ENCODE results near the gene NACC2.
"Not testable (repeated sequence)": the region's sequence is repeated elsewhere in the genome, so short reads cannot be mapped to it uniquely, and the experiment has no call there.

The NACC2 gene

DNA sequence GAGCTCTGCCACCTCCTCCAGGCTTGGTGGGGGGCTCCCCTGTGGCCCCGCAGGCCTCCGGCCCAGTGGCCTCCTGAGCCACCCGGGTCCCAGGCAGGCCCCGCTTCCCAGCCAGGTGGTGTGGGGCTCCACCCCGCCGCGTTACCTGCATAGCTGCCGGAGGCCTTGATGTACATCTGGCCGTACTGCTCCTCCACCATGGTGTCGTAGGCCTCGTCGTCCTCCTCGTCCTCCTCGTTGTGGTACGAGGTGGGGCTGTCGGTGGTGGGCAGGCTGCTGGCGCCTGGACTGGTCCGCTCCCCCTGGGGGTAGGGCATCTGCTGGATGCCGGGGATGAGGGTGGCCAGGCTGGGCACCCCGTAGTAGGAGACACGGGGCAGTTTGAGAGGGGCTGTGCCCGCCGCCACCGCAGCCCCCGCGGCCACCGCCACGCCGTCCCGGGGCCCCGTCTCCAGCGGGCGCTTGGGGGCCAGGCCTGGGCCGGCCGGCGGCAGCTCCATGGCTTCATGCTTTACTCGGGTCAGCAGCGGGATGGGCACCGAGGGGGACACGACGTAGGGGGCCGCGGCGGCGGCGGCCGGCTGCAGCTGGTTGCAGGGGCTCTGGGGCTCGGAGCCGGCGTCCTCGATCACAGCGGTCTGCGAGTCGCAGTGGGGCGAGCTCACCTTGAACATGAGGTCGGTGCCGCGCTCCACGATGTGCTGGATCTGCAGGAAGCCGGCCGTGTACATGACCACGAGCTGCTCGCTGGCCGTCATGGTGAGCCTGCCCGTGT lies 45.4 kb downstream of the NACC2 start:
- DNase-seq = no peak

DNA sequence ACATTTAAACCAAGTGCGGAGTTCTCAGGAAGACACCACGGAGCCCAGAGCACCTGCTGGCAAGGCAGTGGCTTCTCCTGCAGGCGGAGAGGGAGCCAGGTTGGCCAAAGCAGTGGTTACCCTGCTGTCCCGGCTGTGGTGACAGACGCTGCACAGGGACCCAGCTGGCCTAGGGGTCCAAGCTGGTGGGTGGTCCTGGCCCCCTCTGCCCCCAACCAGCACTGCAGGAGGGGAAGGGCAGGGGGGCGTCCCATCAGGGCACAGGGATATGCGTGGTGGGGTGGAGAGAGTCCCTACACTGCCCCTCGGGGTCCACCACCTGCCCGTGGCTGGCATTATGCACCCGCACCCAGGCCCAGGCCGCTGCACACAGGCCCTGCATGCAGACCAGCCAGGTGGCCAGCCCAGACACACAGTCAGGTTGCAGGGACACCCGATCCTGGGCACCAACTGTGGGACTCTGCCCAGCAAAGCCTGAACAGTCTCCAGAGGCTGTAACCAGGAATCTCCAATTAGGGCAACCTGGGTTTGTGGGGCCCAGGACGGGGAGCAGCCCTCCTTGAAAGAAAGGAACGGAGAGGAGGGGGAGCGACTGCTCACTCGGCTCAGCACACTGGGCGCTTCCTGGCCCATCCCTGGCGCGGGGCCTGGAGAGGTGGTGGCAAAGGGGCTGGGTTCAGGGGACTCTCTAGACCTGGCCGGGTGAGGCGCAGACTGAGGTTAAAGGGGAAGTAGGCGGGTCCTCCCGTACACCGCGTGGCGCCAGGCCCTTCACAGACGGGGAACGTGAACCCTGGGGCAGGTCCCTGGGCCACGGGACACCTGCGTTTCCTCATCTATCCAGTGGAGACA lies 46.3 kb downstream of the NACC2 start:
- no peak for DNase-seq

DNA sequence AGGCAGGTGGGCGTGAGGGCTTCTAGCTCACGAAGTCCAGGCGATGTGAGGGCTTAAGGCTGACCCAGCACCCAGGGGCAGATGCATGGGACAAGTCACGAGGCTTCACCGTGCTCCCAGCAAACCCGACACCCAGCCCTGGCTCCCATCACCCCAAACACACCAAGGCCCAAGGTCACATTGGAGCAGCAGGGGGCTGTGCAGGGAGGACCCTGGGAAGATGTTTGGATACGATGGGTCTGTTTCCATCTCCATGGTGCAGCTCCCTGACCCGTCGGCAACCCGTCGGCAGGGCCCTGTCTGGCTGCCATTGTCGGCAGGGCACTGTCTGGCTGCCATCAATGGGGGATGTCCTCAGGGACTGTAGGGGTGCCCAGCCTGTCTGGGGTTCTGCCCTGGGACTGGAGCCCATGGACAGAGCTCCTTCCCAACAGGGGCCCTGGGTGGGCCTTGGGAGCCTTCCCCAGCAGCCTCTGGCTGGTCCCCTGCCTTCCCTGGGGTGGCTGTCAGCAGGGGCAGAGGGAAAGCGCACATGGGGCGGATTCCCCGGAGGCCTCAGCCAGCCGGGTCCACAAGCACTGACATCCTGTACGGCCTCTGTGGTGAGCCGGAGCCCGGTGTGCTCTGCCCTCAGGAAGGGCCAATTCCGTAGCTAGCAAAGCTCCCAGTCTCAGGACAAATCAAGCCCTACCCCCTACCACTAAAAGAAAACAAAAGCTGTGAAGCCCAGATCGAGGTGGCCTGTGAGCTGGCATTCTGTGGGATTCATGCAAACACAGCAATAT lies 47.1 kb downstream of the NACC2 start:
- DNase-seq = no peak

- DNase-seq = peak in 2 of 58 donors; percentile 19 to 39
Measured at GRCh38 chr9:136047076-136047774, 47.9 kb downstream of the NACC2 start.

GRCh38 chr9:136046554-136046920 lies 48.6 kb downstream of the NACC2 start:
- no peak for DNase-seq

DNA sequence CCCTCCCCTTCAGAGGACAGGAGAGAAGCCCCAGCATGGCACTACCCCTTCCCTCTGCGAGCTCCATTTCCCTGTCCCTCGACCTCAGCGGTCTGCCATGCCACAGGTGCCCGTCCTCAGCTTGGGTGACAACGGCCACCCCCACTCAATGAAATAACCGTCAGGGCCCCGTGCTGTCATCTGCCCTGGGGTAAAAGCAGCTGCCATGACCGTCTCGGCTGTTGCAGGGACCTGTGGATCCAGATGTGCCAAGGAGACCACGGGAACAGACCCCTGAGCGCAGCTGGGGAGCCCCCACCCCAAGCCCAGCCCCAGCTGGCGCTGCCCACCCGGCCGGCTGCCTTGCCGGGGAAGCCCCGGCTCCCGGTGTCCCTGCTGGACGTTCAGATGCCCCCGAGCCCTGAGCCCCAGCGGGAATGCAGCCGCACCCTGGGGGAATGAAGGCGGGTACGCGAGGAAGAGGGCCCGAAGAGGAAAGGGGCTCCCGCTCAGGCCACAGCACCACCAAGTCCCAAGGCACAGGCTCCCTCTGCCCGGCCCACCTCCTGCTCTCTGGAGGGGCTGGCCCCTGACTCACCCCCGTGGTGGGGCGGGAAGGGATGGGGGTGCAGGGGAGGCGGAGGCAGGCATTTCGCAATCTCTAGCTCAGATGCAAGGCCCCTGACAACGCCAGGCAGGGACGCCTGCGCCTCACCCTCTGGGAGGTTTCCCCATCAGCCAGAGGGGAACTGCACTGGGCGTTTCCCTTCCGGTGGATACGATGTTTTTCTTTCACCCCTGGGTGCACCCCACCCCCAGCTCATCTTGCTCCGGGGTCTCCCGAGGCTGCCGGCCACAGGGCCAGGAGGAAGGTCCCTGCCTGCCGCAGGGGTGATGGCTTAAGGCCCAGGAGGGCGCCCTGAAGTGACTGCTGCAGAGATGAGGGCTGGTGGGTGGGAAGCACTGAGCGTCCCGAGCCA lies 49.2 kb downstream of the NACC2 start:
- DNase-seq = no peak

- DNase-seq = peak in 15 of 58 donors; percentile 13 to 66 (median 45)
Measured at GRCh38 chr9:136044971-136045594, 50.0 kb downstream of the NACC2 start.

- no peak for DNase-seq
Measured at GRCh38 chr9:136044207-136044970, 50.7 kb downstream of the NACC2 start.

- no peak for DNase-seq
Measured at GRCh38 chr9:136043441-136043991, 51.6 kb downstream of the NACC2 start.

GRCh38 chr9:136042541-136042940 lies 52.5 kb downstream of the NACC2 start:
- DNase-seq = no peak

DNA sequence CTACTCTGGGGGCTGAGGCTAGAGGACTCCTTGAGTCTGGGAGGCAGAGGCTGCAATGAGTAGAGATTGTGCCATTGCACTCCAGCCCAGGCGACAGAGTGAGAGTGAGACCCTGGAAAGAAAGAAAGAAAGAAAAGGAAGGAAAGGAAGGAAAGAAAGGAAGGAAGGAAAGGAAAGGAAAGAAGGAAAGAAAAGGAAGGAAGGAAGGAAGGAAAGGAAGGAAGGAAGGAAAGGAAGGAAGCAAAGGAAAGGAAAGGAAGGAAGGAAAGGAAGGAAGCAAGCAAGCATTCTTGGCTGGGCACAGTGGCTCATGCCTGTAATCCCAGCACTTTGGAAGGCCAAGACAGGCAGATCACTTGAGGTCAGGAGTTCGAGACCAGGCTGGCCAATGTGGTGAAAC lies 54.2 kb downstream of the NACC2 start:
- DNase-seq = not testable (repeated sequence)

DNA sequence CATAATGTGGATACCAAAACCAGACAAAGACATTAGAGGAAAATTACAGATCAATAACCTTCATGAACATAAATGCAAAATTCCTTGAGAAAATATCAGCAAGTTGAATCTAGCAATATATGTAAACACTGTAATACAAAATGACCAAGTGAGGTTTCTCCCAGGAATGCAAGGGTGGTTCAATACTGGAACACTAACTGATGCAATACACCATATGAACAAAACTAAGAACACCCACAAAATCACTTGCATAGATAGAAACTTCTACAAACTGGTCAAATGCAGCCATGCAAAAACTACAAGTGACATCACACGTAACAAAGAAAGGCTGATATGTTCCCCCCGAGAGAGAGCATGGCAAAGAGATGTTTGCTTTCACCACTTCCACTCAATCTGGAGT lies 55.6 kb downstream of the NACC2 start:
- no peak for DNase-seq

DNA sequence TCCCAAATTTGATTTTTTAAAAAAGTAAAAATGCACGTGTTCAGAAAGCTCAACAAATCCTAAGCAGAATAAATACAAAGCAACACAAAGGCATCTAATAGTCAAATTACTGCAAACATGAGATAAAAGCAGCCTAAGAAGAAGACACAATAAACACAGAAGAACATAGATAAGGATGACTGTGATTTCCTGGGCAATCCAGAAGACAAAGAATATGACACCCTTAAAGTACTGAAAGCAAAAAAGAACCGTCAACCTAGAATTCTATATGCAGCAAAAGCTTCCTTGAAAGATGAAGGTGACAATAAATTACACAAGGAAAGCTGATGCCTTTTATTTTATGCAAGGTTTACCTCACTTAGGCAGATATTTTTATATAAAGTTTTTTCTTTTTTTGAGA lies 58.2 kb downstream of the NACC2 start:
- DNase-seq = no peak

- DNase-seq = no peak
Measured at GRCh38 chr9:136036050-136036449, 59.0 kb downstream of the NACC2 start.

GRCh38 chr9:136031741-136032730 lies 63.1 kb downstream of the NACC2 start:
- DNase-seq = no peak

- no peak for DNase-seq
Measured at GRCh38 chr9:136031094-136031493, 64.0 kb downstream of the NACC2 start.

- DNase-seq = no peak
Measured at GRCh38 chr9:136029556-136029955, 65.5 kb downstream of the NACC2 start.
